Neural progenitor cell (in vitro differentiated cells): Measurements from ENCODE around the gene GSTT2.

Source experiments
- CTCF ChIP-seq: fragments of 200-600 bp; sonication (generic); IDR thresholded peaks from 2 replicates; pipeline ENCODE4 v1.5.1; 2017; ENCODE audit warnings: antibody characterized with exemption, mild to moderate bottlenecking
- EZH2 ChIP-seq: fragments of 200-600 bp; sonication (generic); IDR thresholded peaks from 2 replicates; pipeline ENCODE4 v1.6.1; 2017; ENCODE audit warnings: antibody characterized with exemption, mild to moderate bottlenecking, moderate library complexity

GRCh38 chr22:24007253-24008021 lies 27.5 kb downstream of the GSTT2 start:
- TF ChIP-seq CTCF (no peak), EZH2 (no peak)
